IMR-90 (cell line): Measurements from ENCODE around the gene POMT1. TPM values are rescaled to one million over a fixed set of nuclear protein-coding genes. Genes with fewer than 3 reads are reported as not detected.

Experiments
- ATAC-seq: fragments of 200-7000 bp; cut with Tn5 transposase; 2 replicates; pipeline ENCODE4 v1.9.1; 2020; ENCODE audit warnings: low read depth, mild to moderate bottlenecking, moderate library complexity
- BruUV-seq: library from RNA; stranded (reverse); fragments of 400-500 nt; replicated peaks from 2 replicates; lab custom pipeline; 2021; lab: Mats Ljungman, UMichigan
- CTCF ChIA-PET: fragments of 300-600 bp; formaldehyde crosslinking; extraction: SDS; loops from one replicate; lab custom pipeline; 2021; ENCODE audit warnings: antibody characterized with exemption; lab: Yijun Ruan, JAX
- POLR2A ChIA-PET: fragments of 300-600 bp; sonication (Branson Sonifier 250); formaldehyde crosslinking; loops from one replicate; lab custom pipeline; 2022; ENCODE audit warnings: antibody characterized with exemption; ENCODE audit not compliant: unreplicated experiment; lab: Charles Lee
- DNase-seq: peaks from one replicate; pipeline ENCODE4 v3.0.0; 2013
- H2AFZ ChIP-seq: replicated peaks from 2 replicates; pipeline ENCODE3; 2013; ENCODE audit warnings: low read length, mild to moderate bottlenecking; ENCODE audit not compliant: poor library complexity
- H2AK5ac ChIP-seq: 2 replicates; pipeline ENCODE4 v1.6.1; 2013; ENCODE audit warnings: low read depth, low read length, inconsistent platforms
- H2AK9ac ChIP-seq: replicated peaks from 2 replicates; pipeline ENCODE3; 2013; ENCODE audit warnings: mild to moderate bottlenecking, low read depth, low read length, moderate library complexity; ENCODE audit not compliant: poor library complexity
- H2BK120ac ChIP-seq: 2 replicates; pipeline ENCODE4 v1.6.1; 2013; ENCODE audit warnings: low read depth, low read length, inconsistent platforms
- H2BK15ac ChIP-seq: 3 replicates; pipeline ENCODE4 v1.6.1; 2013; ENCODE audit warnings: low read depth, low read length, inconsistent platforms
- H2BK20ac ChIP-seq: 2 replicates; pipeline ENCODE4 v1.6.1; 2013; ENCODE audit warnings: low read depth, mild to moderate bottlenecking, inconsistent platforms, low read length, moderate library complexity
- H2BK5ac ChIP-seq: 2 replicates; pipeline ENCODE4 v1.6.1; 2013; ENCODE audit warnings: mild to moderate bottlenecking, low read depth, low read length, inconsistent platforms; ENCODE audit not compliant: poor library complexity, severe bottlenecking
- H3K14ac ChIP-seq: replicated peaks from 2 replicates; pipeline ENCODE4 v1.6.1; 2013; ENCODE audit warnings: low read depth, low read length, inconsistent platforms
- H3K18ac ChIP-seq: 2 replicates; pipeline ENCODE4 v1.6.1; 2013; ENCODE audit warnings: low read depth, low read length, control low read depth
- H3K23ac ChIP-seq: 2 replicates; pipeline ENCODE4 v1.6.1; 2013; ENCODE audit warnings: low read depth, low read length, inconsistent platforms
- H3K27ac ChIP-seq: 2 replicates; pipeline ENCODE4 v1.5.1; 2013; ENCODE audit warnings: mild to moderate bottlenecking, control low read depth, low read length; ENCODE audit not compliant: insufficient read depth
- H3K27me3 ChIP-seq: 2 replicates; pipeline ENCODE4 v1.6.1; 2013; ENCODE audit warnings: low read length; ENCODE audit not compliant: control insufficient read depth, insufficient read depth
- H3K36me3 ChIP-seq: 2 replicates; pipeline ENCODE4 v1.6.1; 2013; ENCODE audit warnings: low read length, mixed read lengths; ENCODE audit not compliant: control insufficient read depth, insufficient read depth
- H3K4ac ChIP-seq: 2 replicates; pipeline ENCODE4 v1.6.1; 2013; ENCODE audit warnings: low read depth, low read length, inconsistent platforms
- H3K4me1 ChIP-seq: 2 replicates; pipeline ENCODE4 v1.6.1; 2013; ENCODE audit warnings: low read length, mixed read lengths; ENCODE audit not compliant: control insufficient read depth, insufficient read depth
- H3K4me2 ChIP-seq: 2 replicates; pipeline ENCODE4 v1.6.1; 2013; ENCODE audit warnings: low read depth, mild to moderate bottlenecking, control low read depth, low read length, moderate library complexity
- H3K4me3 ChIP-seq: 2 replicates; pipeline ENCODE4 v1.5.1; 2013; ENCODE audit warnings: low read depth, mild to moderate bottlenecking, control low read depth, low read length, moderate library complexity; ENCODE audit not compliant: insufficient read depth
- H3K56ac ChIP-seq: 2 replicates; pipeline ENCODE4 v1.6.1; 2013; ENCODE audit warnings: low read length, inconsistent platforms; ENCODE audit not compliant: insufficient read depth; ENCODE audit errors: extremely low read depth
- H3K79me1 ChIP-seq, 2 experiments: 2 replicates each; pipeline ENCODE4 v1.6.1; 2013; ENCODE audit warnings: low read length in 2 of 2, inconsistent platforms in 1 of 2, low read depth in 1 of 2
- H3K9ac ChIP-seq: 2 replicates; pipeline ENCODE4 v1.6.1; 2013; ENCODE audit warnings: low read depth, low read length, control low read depth
- H3K9me1 ChIP-seq: 2 replicates; pipeline ENCODE4 v1.6.1; 2013; ENCODE audit warnings: low read length, inconsistent platforms; ENCODE audit not compliant: insufficient read depth
- H3K9me3 ChIP-seq: 2 replicates; pipeline ENCODE4 v1.6.1; 2013; ENCODE audit warnings: low read length; ENCODE audit not compliant: control insufficient read depth, insufficient read depth
- H4K20me1 ChIP-seq: 2 replicates; pipeline ENCODE4 v1.6.1; 2013; ENCODE audit warnings: low read length, inconsistent platforms; ENCODE audit not compliant: insufficient read depth
- H4K5ac ChIP-seq: 2 replicates; pipeline ENCODE4 v1.6.1; 2013; ENCODE audit warnings: mild to moderate bottlenecking, low read depth, low read length, control low read depth
- H4K8ac ChIP-seq, 2 experiments: 2 replicates each; pipeline ENCODE4 v1.6.1; 2013; ENCODE audit warnings: low read depth in 2 of 2, low read length in 2 of 2, control low read depth in 1 of 2, inconsistent platforms in 1 of 2
- H4K91ac ChIP-seq: 2 replicates; pipeline ENCODE4 v1.6.1; 2013; ENCODE audit warnings: low read depth, low read length, inconsistent platforms; ENCODE audit not compliant: insufficient read depth
- BHLHE40 ChIP-seq: fragments of 150-350 bp; IDR thresholded peaks from 2 replicates; pipeline ENCODE4 v1.6.1; 2016; ENCODE audit warnings: mild to moderate bottlenecking, low read depth, low read length
- CEBPB ChIP-seq: IDR thresholded peaks from 2 replicates; pipeline ENCODE4 v1.6.1; 2012; ENCODE audit warnings: low read depth, low read length, improper control_type of control experiment
- CHD1 ChIP-seq: IDR thresholded peaks from 2 replicates; pipeline ENCODE4 v1.6.1; 2012; ENCODE audit warnings: low read depth, low read length, improper control_type of control experiment
- ELK1 ChIP-seq: fragments of 150-350 bp; IDR thresholded peaks from 2 replicates; pipeline ENCODE4 v1.6.1; 2016; ENCODE audit warnings: low read depth, mild to moderate bottlenecking, low read length, moderate library complexity, borderline replicate concordance
- FOS ChIP-seq: fragments of 150-350 bp; IDR thresholded peaks from 2 replicates; pipeline ENCODE4 v1.6.1; 2016; ENCODE audit warnings: low read depth, low read length
- MAFK ChIP-seq: IDR thresholded peaks from 2 replicates; pipeline ENCODE4 v1.6.1; 2012; ENCODE audit warnings: low read depth, low read length, improper control_type of control experiment
- MAZ ChIP-seq: IDR thresholded peaks from 2 replicates; pipeline ENCODE4 v1.6.1; 2012; ENCODE audit warnings: low read depth, mild to moderate bottlenecking, low read length, improper control_type of control experiment, moderate library complexity, borderline replicate concordance
- MXI1 ChIP-seq: IDR thresholded peaks from 2 replicates; pipeline ENCODE4 v1.6.1; 2012; ENCODE audit warnings: low read depth, mild to moderate bottlenecking, low read length, moderate library complexity, borderline replicate concordance
- NFE2L2 ChIP-seq: fragments of 150-350 bp; IDR thresholded peaks from 2 replicates; pipeline ENCODE4 v1.6.1; 2016; ENCODE audit warnings: low read depth, mild to moderate bottlenecking, low read length
- POLR2A ChIP-seq: IDR thresholded peaks from 2 replicates; pipeline ENCODE4 v1.6.1; 2012; ENCODE audit warnings: mild to moderate bottlenecking, low read depth, low read length
- RAD21 ChIP-seq: IDR thresholded peaks from 2 replicates; pipeline ENCODE4 v1.6.1; 2012; ENCODE audit warnings: low read length, improper control_type of control experiment
- RCOR1 ChIP-seq: IDR thresholded peaks from 2 replicates; pipeline ENCODE4 v1.6.1; 2012; ENCODE audit warnings: mild to moderate bottlenecking, low read length, improper control_type of control experiment; ENCODE audit not compliant: insufficient replicate concordance
- RFX5 ChIP-seq: IDR thresholded peaks from 2 replicates; pipeline ENCODE4 v1.8.0; 2012; ENCODE audit warnings: low read depth, mild to moderate bottlenecking, low read length, moderate library complexity
- SMC3 ChIP-seq: fragments of 150-350 bp; IDR thresholded peaks from 2 replicates; pipeline ENCODE4 v1.6.1; 2016; ENCODE audit warnings: low read depth, mild to moderate bottlenecking, antibody characterized with exemption, low read length, moderate library complexity
- WGBS, 2 experiments: methylation state at CpG; one replicate each; pipeline versions ENCODE4 v1.1.5 to v1.1.7; 2013; ENCODE audit warnings: missing lambda C conversion rate in 2 of 2; ENCODE audit not compliant: insufficient read length in 1 of 2; ENCODE audit errors: extremely low coverage in 2 of 2; 5-methylcytosine and 5-hydroxymethylcytosine counted together
- dilution Hi-C: fragments of 300-500 bp; cut with HindIII; formaldehyde crosslinking; loops from one replicate; pipeline ENCODE4 v1.14.3; 2018; ENCODE audit warnings: low sequenced_read_pairs; ENCODE audit not compliant: unreplicated experiment
- in situ Hi-C: fragments of 300-500 bp; cut with MboI; formaldehyde crosslinking; loops from 3 replicates; pipeline ENCODE4 v1.14.3; 2019; ENCODE audit warnings: low sequenced_read_pairs, inconsistent platforms, mixed read lengths
- intact Hi-C: fragments of 100-400 bp; cut with micrococcal nuclease; formaldehyde crosslinking; loops from 2 replicates; pipeline ENCODE4 v1.10.0; 2022
- polyA plus RNA-seq, 3 experiments: library from polyadenylated mRNA; depleted of rRNA; stranded (reverse); fragments of >200 nt; gene quantifications; 2 replicates each; pipeline ENCODE4 v1.2.3, GENCODE V29; 2012; ENCODE audit warnings: low replicate concordance in 1 of 3
- total RNA-seq: library from RNA; depleted of rRNA; stranded (reverse); fragments of >200 nt; gene quantifications from 2 replicates; pipeline ENCODE4 v1.2.3, GENCODE V29; 2012
- TF ChIP-seq, protein P1 (sequence below): conservative IDR thresholded peaks from 2 replicates; pipeline ENCODE4 v1.5.1; 2012; ENCODE audit warnings: mild to moderate bottlenecking, low read depth, low read length, improper control_type of control experiment
- TF ChIP-seq, protein P2 (sequence below): fragments of 150-350 bp; IDR thresholded peaks from 2 replicates; pipeline ENCODE4 v1.6.1; 2017; ENCODE audit warnings: mild to moderate bottlenecking, antibody characterized with exemption, low read length, low read depth

The POMT1 gene
- total and polyA plus RNA-seq, 2 of the 4 experiments (the other 2 are of a cell fraction), result 24.2 to 36.5 TPM

DNA sequence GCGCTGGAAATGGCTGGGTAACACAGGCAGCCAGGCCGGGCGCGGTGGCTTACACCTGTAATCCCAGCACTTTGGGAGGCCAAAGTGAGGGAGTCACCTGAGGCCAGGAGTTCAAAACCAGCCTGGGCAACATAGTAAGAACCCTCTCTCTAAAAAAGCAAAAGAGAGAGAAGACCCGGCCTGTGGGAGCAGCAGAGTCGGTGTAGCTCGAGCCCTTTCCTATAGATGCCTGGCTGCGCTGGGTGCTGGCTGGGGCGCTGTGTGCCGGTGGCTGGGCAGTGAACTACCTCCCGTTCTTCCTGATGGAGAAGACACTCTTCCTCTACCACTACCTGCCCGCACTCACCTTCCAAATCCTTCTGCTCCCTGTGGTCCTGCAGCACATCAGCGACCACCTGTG, 19.1 kb downstream of the POMT1 start:
- H2AK5ac ChIP-seq, result no peak overlapping the region
- ChIA-PET CTCF (no interaction called here), POLR2A (no interaction called here)
- ATAC-seq (no peak), DNase-seq (no peak)
- intact Hi-C loops (no loop called here), in situ Hi-C loops (no loop called here), dilution Hi-C loops (no loop called here)
- H3K56ac ChIP-seq, result no peak overlapping the region
- H3K14ac ChIP-seq, result no peak overlapping the region
- H4K5ac ChIP-seq, result no peak overlapping the region
- H4K8ac ChIP-seq, result no peak overlapping the region
- BruUV-seq, result no TSS peak
- H3K9me1 ChIP-seq, result no peaks in the 10 kb centered on the region
- H2BK120ac ChIP-seq, result no peak overlapping the region
- no peaks in the 10 kb centered on the region for H3K9me3 ChIP-seq
- H2BK20ac ChIP-seq, result no peak overlapping the region
- H2BK15ac ChIP-seq, result no peak overlapping the region
- no peak overlapping the region for H3K27ac ChIP-seq
- H3K23ac ChIP-seq, result no peak overlapping the region
- H3K4me3 ChIP-seq, result no peak overlapping the region
- no peak overlapping the region for H4K91ac ChIP-seq
- WGBS, 2 experiments, result 100% methylated on average over 1 of the region's 13 CpGs; no CpG with 5 or more reads in 1 of the 2 experiments
- no peak overlapping the region for H3K18ac ChIP-seq
- no peaks in the 10 kb centered on the region for H3K79me1 ChIP-seq
- TF ChIP-seq MAZ, result no peak
- TF ChIP-seq MXI1, result no peak
- no peak for TF ChIP-seq MAFK
- TF ChIP-seq FOS, result no peak
- no peak for TF ChIP-seq CHD1
- no peak for TF ChIP-seq RAD21
- TF ChIP-seq BHLHE40, result no peak
- TF ChIP-seq, protein P1, sequence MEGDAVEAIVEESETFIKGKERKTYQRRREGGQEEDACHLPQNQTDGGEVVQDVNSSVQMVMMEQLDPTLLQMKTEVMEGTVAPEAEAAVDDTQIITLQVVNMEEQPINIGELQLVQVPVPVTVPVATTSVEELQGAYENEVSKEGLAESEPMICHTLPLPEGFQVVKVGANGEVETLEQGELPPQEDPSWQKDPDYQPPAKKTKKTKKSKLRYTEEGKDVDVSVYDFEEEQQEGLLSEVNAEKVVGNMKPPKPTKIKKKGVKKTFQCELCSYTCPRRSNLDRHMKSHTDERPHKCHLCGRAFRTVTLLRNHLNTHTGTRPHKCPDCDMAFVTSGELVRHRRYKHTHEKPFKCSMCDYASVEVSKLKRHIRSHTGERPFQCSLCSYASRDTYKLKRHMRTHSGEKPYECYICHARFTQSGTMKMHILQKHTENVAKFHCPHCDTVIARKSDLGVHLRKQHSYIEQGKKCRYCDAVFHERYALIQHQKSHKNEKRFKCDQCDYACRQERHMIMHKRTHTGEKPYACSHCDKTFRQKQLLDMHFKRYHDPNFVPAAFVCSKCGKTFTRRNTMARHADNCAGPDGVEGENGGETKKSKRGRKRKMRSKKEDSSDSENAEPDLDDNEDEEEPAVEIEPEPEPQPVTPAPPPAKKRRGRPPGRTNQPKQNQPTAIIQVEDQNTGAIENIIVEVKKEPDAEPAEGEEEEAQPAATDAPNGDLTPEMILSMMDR, result no peak
- no peak for TF ChIP-seq ELK1
- TF ChIP-seq RFX5, result no peak
- TF ChIP-seq CEBPB, result no peak
- no peak for TF ChIP-seq POLR2A
- no peak for TF ChIP-seq SMC3
- TF ChIP-seq, protein P2, sequence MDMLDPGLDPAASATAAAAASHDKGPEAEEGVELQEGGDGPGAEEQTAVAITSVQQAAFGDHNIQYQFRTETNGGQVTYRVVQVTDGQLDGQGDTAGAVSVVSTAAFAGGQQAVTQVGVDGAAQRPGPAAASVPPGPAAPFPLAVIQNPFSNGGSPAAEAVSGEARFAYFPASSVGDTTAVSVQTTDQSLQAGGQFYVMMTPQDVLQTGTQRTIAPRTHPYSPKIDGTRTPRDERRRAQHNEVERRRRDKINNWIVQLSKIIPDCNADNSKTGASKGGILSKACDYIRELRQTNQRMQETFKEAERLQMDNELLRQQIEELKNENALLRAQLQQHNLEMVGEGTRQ, result no peak
- TF ChIP-seq RCOR1, result no peak
- no peak for TF ChIP-seq NFE2L2
- no peak overlapping the region for H3K9ac ChIP-seq
- no peaks in the 10 kb centered on the region for H3K27me3 ChIP-seq
- peak overlapping the region; percentile 42 for H2AK9ac ChIP-seq
- peaks cover 78% of the 10 kb centered on the region for H3K36me3 ChIP-seq
- H2AFZ ChIP-seq, result no peak overlapping the region
- peaks cover 9% of the 10 kb centered on the region; the same call in 1 of the 2 replicates for H4K20me1 ChIP-seq
- H2BK5ac ChIP-seq, result no peak overlapping the region
- no peaks in the 10 kb centered on the region for H3K4me1 ChIP-seq
- H3K4ac ChIP-seq, result no peak overlapping the region
- no peak overlapping the region for H3K4me2 ChIP-seq
